H1 (cell line): ENCODE measurements around the gene FDPS. TPM values are rescaled to one million over a fixed set of nuclear protein-coding genes. Genes with fewer than 3 reads are reported as not detected.

Experiments
- CHD1 ChIP-seq: IDR thresholded peaks from 2 replicates; pipeline ENCODE4 v1.6.1; 2012; ENCODE audit warnings: low read depth, low read length, improper control_type of control experiment
- FOSL1 ChIP-seq: IDR thresholded peaks from 2 replicates; pipeline ENCODE4 v1.6.1; 2011; ENCODE audit warnings: mild to moderate bottlenecking, low read depth, low read length, moderate library complexity; ENCODE audit not compliant: insufficient read depth
- POU5F1 ChIP-seq: IDR thresholded peaks from 2 replicates; pipeline ENCODE4 v1.6.1; 2011; ENCODE audit warnings: low read depth, mild to moderate bottlenecking, low read length, moderate library complexity
- SP4 ChIP-seq: IDR thresholded peaks from 2 replicates; pipeline ENCODE4 v1.6.1; 2012; ENCODE audit warnings: low read length, inconsistent platforms
- YY1 ChIP-seq: IDR thresholded peaks from 2 replicates; pipeline ENCODE4 v1.6.1; 2011; ENCODE audit warnings: low read depth, mild to moderate bottlenecking, low read length
- polyA plus RNA-seq, 7 experiments: library from polyadenylated mRNA; depleted of rRNA in 3 of 7; stranded (reverse) in 5 of 7; unstranded in 2 of 7; fragments of >200 nt in 5 of 7; fragments of 200-250 nt in 2 of 7; gene quantifications; 1 replicate in 5 of 7; 2 replicates in 1 of 7; 4 replicates in 1 of 7; pipeline versions ENCODE4 v1.2.1 to v1.2.3, GENCODE V29; 2011 to 2013; ENCODE audit warnings: missing spikeins in 2 of 7, mixed read lengths in 2 of 7
- total RNA-seq: library from RNA; stranded (reverse); fragmentation: NEBNext Ultra II Directional; extraction: Animal tissue kit (Norgen Biotek cat#: 25700); gene quantifications from 2 replicates; pipeline ENCODE4 v1.2.1, GENCODE V29; 2021

The FDPS gene
- total and polyA plus RNA-seq, 2 of the 8 experiments (the other 6 are each of a cell fraction or from before 2014, with no cell fraction given) = 267 to 368 TPM

DNA sequence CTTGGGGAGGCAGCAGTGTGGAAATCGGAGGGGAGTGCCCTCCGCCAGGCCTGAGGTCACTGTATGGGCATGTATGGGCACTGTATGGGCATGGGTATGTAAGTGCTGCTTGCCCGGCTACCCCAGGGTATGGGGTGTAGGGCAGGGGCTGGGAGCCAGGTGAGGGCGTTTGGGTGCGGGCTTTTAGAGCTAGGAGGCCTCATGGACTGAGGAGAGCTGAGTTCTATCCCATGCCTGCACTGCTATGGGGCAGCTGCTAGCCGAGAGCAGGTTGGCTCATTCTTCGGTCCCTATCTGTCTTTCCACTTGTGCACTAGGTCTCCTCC, 12.8 kb upstream of the FDPS start (continued):
- TF ChIP-seq FOSL1 (no peak), CHD1 (no peak), POU5F1 (no peak), YY1 (no peak), SP4 (no peak)
